ENCODE data around the gene SV2C. TPM values are rescaled to one million over a fixed set of nuclear protein-coding genes. Genes with fewer than 3 reads are reported as not detected.

SV2C gene
- total RNA-seq, 1 donor = not detected

DNA sequence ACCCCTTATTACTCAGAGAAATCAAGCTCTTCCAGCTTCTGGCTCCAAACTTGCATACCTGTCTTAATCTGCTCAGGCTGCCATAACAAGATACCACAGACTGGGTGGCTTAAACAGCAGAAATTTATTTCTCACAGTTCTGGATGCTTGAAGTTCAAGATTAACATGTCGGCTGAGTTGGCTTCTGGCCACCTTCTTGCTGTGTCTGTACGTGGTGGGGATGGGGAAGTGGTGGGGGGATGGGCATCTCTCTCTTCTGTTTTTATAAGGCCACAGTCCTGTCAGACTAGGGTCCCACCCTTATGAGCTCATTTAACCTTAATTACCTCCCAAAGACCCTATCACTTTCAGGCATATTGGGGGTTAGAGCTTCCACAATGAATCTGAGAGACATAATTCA lies 140.5 kb downstream of the SV2C start:
- H3K4me3 ChIP-seq (ENCODE audit: low read depth, low read length) = no peak overlapping the region
- no peak for DNase-seq (ENCODE audit: low read depth)
- TF ChIP-seq, protein P1, sequence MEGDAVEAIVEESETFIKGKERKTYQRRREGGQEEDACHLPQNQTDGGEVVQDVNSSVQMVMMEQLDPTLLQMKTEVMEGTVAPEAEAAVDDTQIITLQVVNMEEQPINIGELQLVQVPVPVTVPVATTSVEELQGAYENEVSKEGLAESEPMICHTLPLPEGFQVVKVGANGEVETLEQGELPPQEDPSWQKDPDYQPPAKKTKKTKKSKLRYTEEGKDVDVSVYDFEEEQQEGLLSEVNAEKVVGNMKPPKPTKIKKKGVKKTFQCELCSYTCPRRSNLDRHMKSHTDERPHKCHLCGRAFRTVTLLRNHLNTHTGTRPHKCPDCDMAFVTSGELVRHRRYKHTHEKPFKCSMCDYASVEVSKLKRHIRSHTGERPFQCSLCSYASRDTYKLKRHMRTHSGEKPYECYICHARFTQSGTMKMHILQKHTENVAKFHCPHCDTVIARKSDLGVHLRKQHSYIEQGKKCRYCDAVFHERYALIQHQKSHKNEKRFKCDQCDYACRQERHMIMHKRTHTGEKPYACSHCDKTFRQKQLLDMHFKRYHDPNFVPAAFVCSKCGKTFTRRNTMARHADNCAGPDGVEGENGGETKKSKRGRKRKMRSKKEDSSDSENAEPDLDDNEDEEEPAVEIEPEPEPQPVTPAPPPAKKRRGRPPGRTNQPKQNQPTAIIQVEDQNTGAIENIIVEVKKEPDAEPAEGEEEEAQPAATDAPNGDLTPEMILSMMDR (IDR thresholded peaks at IDR 0.05; ENCODE audit: insufficient read depth, low read depth, low read length) = no peak

DNA sequence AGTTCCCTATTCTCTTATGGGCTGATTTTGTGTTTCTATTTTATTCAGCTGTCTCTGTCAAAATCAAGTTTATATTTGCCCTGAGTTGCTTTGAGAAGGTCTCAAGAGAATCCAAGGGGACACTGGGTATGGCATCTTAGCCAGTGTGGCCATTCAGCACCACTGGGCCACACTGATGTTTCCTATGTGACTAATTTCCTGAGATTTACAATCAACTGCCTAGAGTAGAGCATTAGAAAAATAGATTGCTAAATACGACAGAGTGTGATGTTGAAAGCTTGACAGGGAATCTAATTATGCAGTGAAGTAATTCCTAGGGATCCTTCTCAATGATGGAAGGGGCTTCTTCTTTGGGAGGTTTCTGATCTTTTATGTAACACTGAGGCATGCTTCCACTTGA lies 141.7 kb downstream of the SV2C start:
- no peak overlapping the region for H3K4me3 ChIP-seq (ENCODE audit: low read depth, low read length)
- TF ChIP-seq, protein P1 (IDR thresholded peaks at IDR 0.05; ENCODE audit: insufficient read depth, low read depth, low read length) = no peak
- DNase-seq (ENCODE audit: low read depth) = no peak

DNA sequence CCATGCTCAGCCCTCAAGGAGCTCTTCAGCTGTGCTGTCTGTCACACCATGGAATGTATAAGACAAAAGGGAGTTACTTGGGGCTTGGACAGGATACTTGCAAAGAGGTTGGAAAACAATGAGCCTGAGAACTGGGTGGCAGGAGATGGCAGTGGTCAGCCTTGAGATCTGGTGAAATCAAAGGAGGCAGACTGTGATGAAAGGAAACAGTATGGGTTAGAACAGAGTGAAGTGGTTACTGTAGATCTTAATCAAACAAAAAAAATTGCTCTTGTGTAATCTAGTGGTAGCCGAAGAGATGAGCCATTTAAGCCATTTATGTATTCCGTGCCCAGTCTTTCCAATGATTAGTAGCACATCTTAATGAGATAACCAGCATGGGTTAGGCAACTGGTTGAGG lies 142.2 kb downstream of the SV2C start:
- TF ChIP-seq, protein P1 (IDR thresholded peaks at IDR 0.05; ENCODE audit: insufficient read depth, low read depth, low read length) = no peak
- no peak overlapping the region for H3K4me3 ChIP-seq (ENCODE audit: low read depth, low read length)
- DNase-seq (ENCODE audit: low read depth) = no peak

DNA sequence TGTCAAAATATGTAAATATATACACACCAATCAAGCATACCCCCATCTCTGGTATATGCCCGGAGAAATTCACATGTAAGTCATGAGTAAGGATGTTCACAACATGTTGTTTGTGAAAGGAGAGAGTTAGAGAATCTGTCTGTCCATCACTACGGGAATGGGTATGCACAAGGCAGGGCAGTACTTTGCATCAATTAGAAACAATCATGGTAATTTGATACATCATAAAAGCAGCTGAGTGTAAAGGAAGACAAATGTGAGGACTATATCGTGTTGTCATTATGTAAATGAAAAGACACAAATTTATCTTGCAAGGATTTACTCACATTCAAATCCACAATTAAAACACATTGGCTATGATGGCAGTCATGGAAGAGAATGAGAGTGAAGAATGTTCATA lies 146.7 kb downstream of the SV2C start:
- no peak overlapping the region for H3K4me3 ChIP-seq (ENCODE audit: low read depth, low read length)
- TF ChIP-seq, protein P1 (IDR thresholded peaks at IDR 0.05; ENCODE audit: insufficient read depth, low read depth, low read length) = no peak
- no peak for DNase-seq (ENCODE audit: low read depth)

DNA sequence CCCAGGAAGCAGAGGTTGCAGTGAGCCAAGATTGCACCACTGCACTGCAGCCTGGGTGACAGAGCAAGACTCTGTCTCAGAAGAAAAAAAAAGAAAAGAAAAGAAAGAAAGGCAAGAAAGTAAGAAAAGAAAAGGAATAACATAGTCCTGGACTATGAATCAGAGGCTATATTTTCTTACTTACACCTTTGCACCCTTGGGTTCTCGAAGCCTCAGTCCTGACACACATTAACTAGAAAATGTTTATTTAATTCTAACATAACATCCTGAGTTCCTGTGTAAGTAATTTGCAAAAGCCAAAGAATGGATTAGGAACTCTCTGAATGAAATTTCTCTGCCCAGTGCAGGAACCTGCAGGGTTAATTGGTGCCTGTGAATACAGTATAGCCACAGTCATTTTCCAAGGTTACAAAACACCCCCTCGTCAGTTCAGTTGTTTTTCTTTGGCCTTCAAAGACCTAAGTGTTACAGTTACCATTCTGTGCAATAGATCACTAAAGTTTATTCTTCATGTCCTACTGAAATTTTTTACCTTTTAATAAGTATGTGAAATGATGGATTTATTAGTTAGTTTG lies 147.6 kb downstream of the SV2C start:
- no peak for DNase-seq (ENCODE audit: low read depth)
- H3K4me3 ChIP-seq (ENCODE audit: low read depth, low read length) = no peak overlapping the region
- TF ChIP-seq, protein P1 (IDR thresholded peaks at IDR 0.05; ENCODE audit: insufficient read depth, low read depth, low read length) = no peak

DNA sequence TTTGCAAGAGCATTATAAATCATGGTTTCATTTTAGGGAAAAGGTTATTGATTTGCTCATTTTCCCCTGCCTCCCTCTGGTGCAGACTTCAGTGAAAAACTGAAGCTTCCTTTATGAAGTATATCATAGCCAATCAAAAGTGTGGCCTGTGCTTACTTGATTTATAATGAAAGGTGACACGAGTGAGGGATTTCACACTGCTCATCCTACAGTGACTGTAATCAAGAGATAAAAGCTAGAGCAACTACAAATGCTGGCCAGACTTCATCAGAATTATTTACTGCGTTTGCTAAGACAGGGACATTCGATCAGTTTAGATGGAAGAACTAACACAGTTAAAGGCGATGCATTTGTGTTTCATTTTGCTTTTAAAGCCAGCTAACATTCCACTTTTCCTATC lies 151.5 kb downstream of the SV2C start:
- DNase-seq (ENCODE audit: low read depth) = no peak

More for the DNA sequence above, 151.5 kb downstream of the SV2C start:
- TF ChIP-seq, protein P1 (IDR thresholded peaks at IDR 0.05; ENCODE audit: insufficient read depth, low read depth, low read length) = no peak
- no peak overlapping the region for H3K4me3 ChIP-seq (ENCODE audit: low read depth, low read length)

All from fibroblast of villous mesenchyme (primary cell).